Measurements from ENCODE around the gene ATF6. TPM values are rescaled to one million over a fixed set of nuclear protein-coding genes. Genes with fewer than 3 reads are reported as not detected.

Gene ATF6
- total and polyA plus RNA-seq, 2 of the 4 experiments (the other 2 are of a cell fraction): 12.2 to 17.6 TPM

GRCh38 chr1:161973924-161974845, 208.1 kb downstream of the ATF6 start:
- WGBS, 2 experiments (ENCODE audit: extremely low coverage in 2 of 2, insufficient read length in 1 of 2): no CpG with 5 or more reads among the region's 9 CpGs
- in situ Hi-C loops (cut with MboI; ENCODE audit: low sequenced_read_pairs): no loop called here
- no peak overlapping the region for H2BK15ac ChIP-seq (ENCODE audit: low read depth, low read length)
- TF ChIP-seq RFX5 (IDR thresholded peaks at IDR 0.05; ENCODE audit: low read depth, low read length) (no peak), NFE2L2 (IDR thresholded peaks at IDR 0.05; ENCODE audit: low read depth, low read length) (no peak), RCOR1 (IDR thresholded peaks at IDR 0.05; ENCODE audit: insufficient replicate concordance, low read length) (no peak), MAFK (IDR thresholded peaks at IDR 0.05; ENCODE audit: low read depth, low read length) (no peak), RAD21 (IDR thresholded peaks at IDR 0.05; ENCODE audit: low read length) (no peak), MXI1 (IDR thresholded peaks at IDR 0.05; ENCODE audit: borderline replicate concordance, low read depth, low read length) (no peak), MAZ (IDR thresholded peaks at IDR 0.05; ENCODE audit: borderline replicate concordance, low read depth, low read length) (no peak), USF2 (IDR thresholded peaks at IDR 0.05; ENCODE audit: low read depth, low read length) (no peak), SMC3 (IDR thresholded peaks at IDR 0.05; ENCODE audit: low read depth, low read length) (no peak), FOS (IDR thresholded peaks at IDR 0.05; ENCODE audit: low read depth, low read length) (no peak), POLR2A (IDR thresholded peaks at IDR 0.05; ENCODE audit: low read depth, low read length) (no peak), BHLHE40 (IDR thresholded peaks at IDR 0.05; ENCODE audit: low read depth, low read length) (no peak), CHD1 (IDR thresholded peaks at IDR 0.05; ENCODE audit: low read depth, low read length) (no peak)
- TF ChIP-seq, protein P1, sequence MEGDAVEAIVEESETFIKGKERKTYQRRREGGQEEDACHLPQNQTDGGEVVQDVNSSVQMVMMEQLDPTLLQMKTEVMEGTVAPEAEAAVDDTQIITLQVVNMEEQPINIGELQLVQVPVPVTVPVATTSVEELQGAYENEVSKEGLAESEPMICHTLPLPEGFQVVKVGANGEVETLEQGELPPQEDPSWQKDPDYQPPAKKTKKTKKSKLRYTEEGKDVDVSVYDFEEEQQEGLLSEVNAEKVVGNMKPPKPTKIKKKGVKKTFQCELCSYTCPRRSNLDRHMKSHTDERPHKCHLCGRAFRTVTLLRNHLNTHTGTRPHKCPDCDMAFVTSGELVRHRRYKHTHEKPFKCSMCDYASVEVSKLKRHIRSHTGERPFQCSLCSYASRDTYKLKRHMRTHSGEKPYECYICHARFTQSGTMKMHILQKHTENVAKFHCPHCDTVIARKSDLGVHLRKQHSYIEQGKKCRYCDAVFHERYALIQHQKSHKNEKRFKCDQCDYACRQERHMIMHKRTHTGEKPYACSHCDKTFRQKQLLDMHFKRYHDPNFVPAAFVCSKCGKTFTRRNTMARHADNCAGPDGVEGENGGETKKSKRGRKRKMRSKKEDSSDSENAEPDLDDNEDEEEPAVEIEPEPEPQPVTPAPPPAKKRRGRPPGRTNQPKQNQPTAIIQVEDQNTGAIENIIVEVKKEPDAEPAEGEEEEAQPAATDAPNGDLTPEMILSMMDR (conservative IDR thresholded peaks at IDR 0.05; ENCODE audit: low read depth, low read length): no peak
- TF ChIP-seq, protein P2, sequence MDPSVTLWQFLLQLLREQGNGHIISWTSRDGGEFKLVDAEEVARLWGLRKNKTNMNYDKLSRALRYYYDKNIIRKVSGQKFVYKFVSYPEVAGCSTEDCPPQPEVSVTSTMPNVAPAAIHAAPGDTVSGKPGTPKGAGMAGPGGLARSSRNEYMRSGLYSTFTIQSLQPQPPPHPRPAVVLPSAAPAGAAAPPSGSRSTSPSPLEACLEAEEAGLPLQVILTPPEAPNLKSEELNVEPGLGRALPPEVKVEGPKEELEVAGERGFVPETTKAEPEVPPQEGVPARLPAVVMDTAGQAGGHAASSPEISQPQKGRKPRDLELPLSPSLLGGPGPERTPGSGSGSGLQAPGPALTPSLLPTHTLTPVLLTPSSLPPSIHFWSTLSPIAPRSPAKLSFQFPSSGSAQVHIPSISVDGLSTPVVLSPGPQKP (IDR thresholded peaks at IDR 0.05; ENCODE audit: borderline replicate concordance, low read depth, low read length): no peak

More at GRCh38 chr1:161973924-161974845, 208.1 kb downstream of the ATF6 start:
- Histone ChIP-seq H3K4me2 (ENCODE audit: low read depth, low read length) (no peak overlapping the region), H3K4me1 (ENCODE audit: control insufficient read depth, insufficient read depth, low read length) (no peaks in the 10 kb centered on the region), H3K27ac (ENCODE audit: insufficient read depth, low read length) (no peak overlapping the region), H3K79me1 (ENCODE audit: low read depth in 1 of 2, low read length in 2 of 2) (no peaks in the 10 kb centered on the region), H2AK5ac (ENCODE audit: low read depth, low read length) (no peak overlapping the region), H3K27me3 (ENCODE audit: control insufficient read depth, insufficient read depth, low read length) (peaks cover 11% of the 10 kb centered on the region), H3K23ac (ENCODE audit: low read depth, low read length) (no peak overlapping the region), H3K4ac (ENCODE audit: low read depth, low read length) (no peak overlapping the region), H3K9ac (ENCODE audit: low read depth, low read length) (no peak overlapping the region), H2AK9ac (replicated peaks; ENCODE audit: low read depth, low read length, poor library complexity) (no peak overlapping the region), H4K20me1 (ENCODE audit: insufficient read depth, low read length) (no peaks in the 10 kb centered on the region), H3K36me3 (ENCODE audit: control insufficient read depth, insufficient read depth, low read length) (no peaks in the 10 kb centered on the region), H3K9me3 (ENCODE audit: control insufficient read depth, insufficient read depth, low read length) (no peaks in the 10 kb centered on the region; the same call in 1 of the 2 replicates), H2BK5ac (ENCODE audit: low read depth, low read length, poor library complexity, severe bottlenecking) (no peak overlapping the region), H2BK20ac (ENCODE audit: low read depth, low read length) (no peak overlapping the region), H2AFZ (replicated peaks; ENCODE audit: low read length, poor library complexity) (no peak overlapping the region), H3K4me3 (ENCODE audit: insufficient read depth, low read depth, low read length) (no peak overlapping the region), H3K9me1 (ENCODE audit: insufficient read depth, low read length) (no peaks in the 10 kb centered on the region; the same call in 1 of the 2 replicates), H3K56ac (ENCODE audit: extremely low read depth, insufficient read depth, low read length) (no peak overlapping the region), H3K18ac (ENCODE audit: low read depth, low read length) (no peak overlapping the region), H4K8ac (ENCODE audit: low read depth in 2 of 2, low read length in 2 of 2) (no peak overlapping the region), H4K5ac (ENCODE audit: low read depth, low read length) (no peak overlapping the region), H2BK120ac (ENCODE audit: low read depth, low read length) (no peak overlapping the region), H4K91ac (ENCODE audit: insufficient read depth, low read depth, low read length) (no peak overlapping the region), H3K14ac (replicated peaks; ENCODE audit: low read depth, low read length) (no peak overlapping the region)
- intact Hi-C loops (cut with micrococcal nuclease): no loop called here
- BruUV-seq (replicated peaks): no TSS peak
- no peak for DNase-seq
- no peak for ATAC-seq (ENCODE audit: low read depth)
- dilution Hi-C loops (cut with HindIII; ENCODE audit: low sequenced_read_pairs, unreplicated experiment): no loop called here
- CTCF ChIA-PET: interaction anchor here (0.6 kb wide), 1 partner anchor 113 kb away, joined by 3 read pairs; no protein-coding TSS in a partner anchor
- POLR2A ChIA-PET (ENCODE audit: unreplicated experiment): no interaction called here
